ENCODE results near the gene LCA5L. TPM values are rescaled to one million over a fixed set of nuclear protein-coding genes. Genes with fewer than 3 reads are reported as not detected.

The LCA5L gene
- polyA plus RNA-seq, 2 of the 4 experiments (the other 2 are of a cell fraction): 0.90 to 2.8 TPM

- TF ChIP-seq CHD2 (IDR thresholded peaks at IDR 0.05; ENCODE audit: low read length, partially characterized antibody): no peak
- TF ChIP-seq HES2 (IDR thresholded peaks at IDR 0.05): no peak
- no peak for TF ChIP-seq TP53 (CRISPR knock-in tag; IDR thresholded peaks at IDR 0.05)
- TF ChIP-seq RCOR1 (IDR thresholded peaks at IDR 0.05; ENCODE audit: low read depth, low read length): no peak
These were observed 15.1 kb downstream of the LCA5L start (continued) for GRCh38 chr21:39430457-39430856.

- no peak for ATAC-seq
- no peak for FAIRE-seq
- Histone ChIP-seq H3K4me3 (no peak overlapping the region), H3K4me2 (no peak overlapping the region), H3K27ac (no peak overlapping the region), H3K9me3 (no peaks in the 10 kb centered on the region), H3K4me1 (no peaks in the 10 kb centered on the region)
- CTCF ChIA-PET: interaction anchor here (4.4 kb wide), 1 partner anchor 11 kb away, joined by 29 read pairs; no protein-coding TSS in a partner anchor
- POLR2A ChIA-PET: no interaction called here
- 95% methylated on average over 3 of the region's 3 CpGs for WGBS (ENCODE audit: missing lambda C conversion rate)
- TF ChIP-seq HEYL (CRISPR knock-in tag; IDR thresholded peaks at IDR 0.05) (no peak), FOSL2 (IDR thresholded peaks at IDR 0.05) (no peak), FOSL2 (CRISPR knock-in tag; IDR thresholded peaks at IDR 0.05) (no peak), TFCP2L1 (CRISPR knock-in tag; IDR thresholded peaks at IDR 0.05) (no peak), FOXS1 (CRISPR knock-in tag; IDR thresholded peaks at IDR 0.05) (no peak), ELK1 (IDR thresholded peaks at IDR 0.05; ENCODE audit: low read depth, low read length) (no peak), POLR2AphosphoS2 (conservative IDR thresholded peaks at IDR 0.05; ENCODE audit: low read length) (no peak), PHF8 (IDR thresholded peaks at IDR 0.05; ENCODE audit: borderline replicate concordance, low read depth) (no peak), JUN (IDR thresholded peaks at IDR 0.05) (no peak), FOSB (CRISPR knock-in tag; IDR thresholded peaks at IDR 0.05) (no peak), GATA3 (IDR thresholded peaks at IDR 0.05; ENCODE audit: borderline replicate concordance) (no peak), ZNF302 (CRISPR knock-in tag; IDR thresholded peaks at IDR 0.05) (no peak), KDM5A (IDR thresholded peaks at IDR 0.05) (no peak), SMC3 (IDR thresholded peaks at IDR 0.05) (no peak), NFE2L2 (conservative IDR thresholded peaks at IDR 0.05; ENCODE audit: low read length) (no peak), ZC3H11A (IDR thresholded peaks at IDR 0.05) (no peak), POLR2A (IDR thresholded peaks at IDR 0.05; ENCODE audit: low read length) (no peak)
- DNase-seq (ENCODE audit: low read depth in 1 of 2, low spot score in 1 of 2): no peak
These were observed 15.6 kb downstream of the LCA5L start for GRCh38 chr21:39430016-39430415.

GRCh38 chr21:39429445-39429844 lies 16.1 kb downstream of the LCA5L start:
- ATAC-seq: no peak
- Histone ChIP-seq H3K9me3 (no peaks in the 10 kb centered on the region), H3K4me2 (no peak overlapping the region), H3K4me3 (no peak overlapping the region), H3K4me1 (no peaks in the 10 kb centered on the region), H3K27ac (no peak overlapping the region)
- POLR2A ChIA-PET: no interaction called here
- FAIRE-seq: no peak
- CTCF ChIA-PET: interaction anchor here (4.4 kb wide), 1 partner anchor 11 kb away, joined by 29 read pairs; no protein-coding TSS in a partner anchor
- WGBS (ENCODE audit: missing lambda C conversion rate): 50% methylated on average over 2 of the region's 2 CpGs
- no peak for DNase-seq (ENCODE audit: low read depth in 1 of 2, low spot score in 1 of 2)
- TF ChIP-seq CEBPB (IDR thresholded peaks at IDR 0.05) (no peak), JUNB (IDR thresholded peaks at IDR 0.05) (no peak), CBX8 (IDR thresholded peaks at IDR 0.05) (no peak), RCOR1 (IDR thresholded peaks at IDR 0.05; ENCODE audit: low read depth, low read length) (no peak), ESRRA (IDR thresholded peaks at IDR 0.05; ENCODE audit: borderline replicate concordance, low read length) (no peak), RNF2 (IDR thresholded peaks at IDR 0.05; ENCODE audit: borderline replicate concordance, low read depth) (no peak), BCL3 (IDR thresholded peaks at IDR 0.05) (no peak)

All from A549 (cell line).